Trophoblast cell (in vitro differentiated cells and primary cell): ENCODE measurements around the gene MUSK.
"Not testable (repeated sequence)": the region's sequence is repeated elsewhere in the genome, so short reads cannot be mapped to it uniquely, and the experiment has no call there.

Experiments used
- DNase-seq, 2 donors: peaks; one replicate each; pipeline ENCODE4 v3.0.0-alpha.2; 2016
- H2AFZ ChIP-seq: 2 replicates; pipeline ENCODE4 v1.6.1; 2013; ENCODE audit warnings: low read length, moderate library complexity, mild to moderate bottlenecking; ENCODE audit not compliant: insufficient read depth, poor library complexity
- H2AK5ac ChIP-seq: 2 replicates; pipeline ENCODE4 v1.6.1; 2013; ENCODE audit warnings: mild to moderate bottlenecking, low read length
- H2BK120ac ChIP-seq: 2 replicates; pipeline ENCODE4 v1.6.1; 2013; ENCODE audit warnings: low read length, mild to moderate bottlenecking, moderate library complexity; ENCODE audit not compliant: insufficient read depth, poor library complexity
- H2BK12ac ChIP-seq: 2 replicates; pipeline ENCODE4 v1.6.1; 2013; ENCODE audit warnings: mild to moderate bottlenecking, low read length, moderate library complexity
- H2BK5ac ChIP-seq: 2 replicates; pipeline ENCODE4 v1.6.1; 2013; ENCODE audit warnings: low read length, low read depth, moderate library complexity, mild to moderate bottlenecking; ENCODE audit not compliant: poor library complexity
- H3K14ac ChIP-seq: 2 replicates; pipeline ENCODE4 v1.6.1; 2013; ENCODE audit warnings: mild to moderate bottlenecking, low read length
- H3K18ac ChIP-seq: 2 replicates; pipeline ENCODE4 v1.6.1; 2013; ENCODE audit warnings: mild to moderate bottlenecking, low read length
- H3K23ac ChIP-seq: 2 replicates; pipeline ENCODE4 v1.6.1; 2013; ENCODE audit warnings: low read length
- H3K27ac ChIP-seq: 2 replicates; pipeline ENCODE4 v1.5.1; 2013; ENCODE audit warnings: low read depth, mild to moderate bottlenecking, inconsistent platforms, low read length, moderate library complexity
- H3K27me3 ChIP-seq: 2 replicates; pipeline ENCODE4 v1.6.1; 2013; ENCODE audit warnings: inconsistent platforms, mild to moderate bottlenecking, low read length, moderate library complexity; ENCODE audit not compliant: insufficient read depth
- H3K36me3 ChIP-seq, 2 experiments: 1 replicate in 1 of 2; 2 replicates in 1 of 2; pipeline ENCODE4 v1.6.1; 2013; ENCODE audit warnings: low read length in 2 of 2, mild to moderate bottlenecking in 2 of 2, moderate library complexity in 1 of 2; ENCODE audit not compliant: insufficient read depth in 2 of 2, control insufficient read depth in 1 of 2
- H3K4ac ChIP-seq: 2 replicates; pipeline ENCODE4 v1.6.1; 2013; ENCODE audit warnings: low read depth, mild to moderate bottlenecking, low read length, moderate library complexity
- H3K4me1 ChIP-seq, 2 experiments: 1 replicate in 1 of 2; 2 replicates in 1 of 2; pipeline ENCODE4 v1.6.1; 2013; ENCODE audit warnings: low read length in 2 of 2, mild to moderate bottlenecking in 2 of 2, moderate library complexity in 1 of 2; ENCODE audit not compliant: insufficient read depth in 2 of 2, control insufficient read depth in 1 of 2
- H3K4me2 ChIP-seq: 2 replicates; pipeline ENCODE4 v1.6.1; 2013; ENCODE audit warnings: inconsistent platforms, mild to moderate bottlenecking, low read length, moderate library complexity
- H3K4me3 ChIP-seq: 2 replicates; pipeline ENCODE4 v1.5.1; 2013; ENCODE audit warnings: mild to moderate bottlenecking, low read depth, low read length, inconsistent platforms
- H3K79me1 ChIP-seq: one replicate; pipeline ENCODE4 v1.6.1; 2013; ENCODE audit warnings: low read length
- H3K79me2 ChIP-seq: 2 replicates; pipeline ENCODE4 v1.6.1; 2013; ENCODE audit warnings: low read length, mild to moderate bottlenecking; ENCODE audit not compliant: control insufficient read depth, insufficient read depth, poor library complexity
- H3K9ac ChIP-seq: 2 replicates; pipeline ENCODE4 v1.6.1; 2013; ENCODE audit warnings: mild to moderate bottlenecking, low read length
- H3K9me3 ChIP-seq: 2 replicates; pipeline ENCODE4 v1.6.1; 2013; ENCODE audit warnings: low read depth, mild to moderate bottlenecking, control low read depth, inconsistent platforms, low read length; ENCODE audit not compliant: insufficient read depth
- H4K12ac ChIP-seq: 2 replicates; pipeline ENCODE4 v1.6.1; 2013; ENCODE audit warnings: low read depth, mild to moderate bottlenecking, low read length, moderate library complexity
- H4K8ac ChIP-seq: 2 replicates; pipeline ENCODE4 v1.6.1; 2013; ENCODE audit warnings: low read depth, mild to moderate bottlenecking, low read length, moderate library complexity
- H4K91ac ChIP-seq: one replicate; pipeline ENCODE4 v1.6.1; 2013; ENCODE audit warnings: low read depth, mild to moderate bottlenecking, low read length, moderate library complexity
- WGBS: extraction: QIAGEN DNeasy Blood & Tissue Kit; methylation state at CpG from one replicate; pipeline ENCODE4 v1.1.7; 2013; ENCODE audit warnings: missing lambda C conversion rate; ENCODE audit not compliant: insufficient read length, insufficient coverage; ENCODE audit errors: extremely low coverage; 5-methylcytosine and 5-hydroxymethylcytosine counted together

MUSK gene

GRCh38 chr9:110815361-110815760 is 146.8 kb downstream of the MUSK start:
- no peak overlapping the region for H3K4me2 ChIP-seq
- H4K8ac ChIP-seq = no peak overlapping the region
- no peak overlapping the region for H3K18ac ChIP-seq
- H2BK12ac ChIP-seq = no peak overlapping the region
- peaks cover 0 to 2% of the 10 kb centered on the region in 2 experiments for H3K4me1 ChIP-seq
- H2AFZ ChIP-seq = no peak overlapping the region
- no peaks in the 10 kb centered on the region for H3K79me1 ChIP-seq
- H3K4ac ChIP-seq = no peak overlapping the region
- no peak overlapping the region for H3K27ac ChIP-seq
- no peaks in the 10 kb centered on the region for H3K9me3 ChIP-seq
- no peak overlapping the region for H3K4me3 ChIP-seq
- H4K12ac ChIP-seq = no peak overlapping the region
- no peak overlapping the region for H2BK120ac ChIP-seq
- H4K91ac ChIP-seq = no peak overlapping the region
- no peak overlapping the region for H3K9ac ChIP-seq
- H3K36me3 ChIP-seq = no peaks in the 10 kb centered on the region
- WGBS = no CpG with 5 or more reads among the region's 1 CpG
- no peak overlapping the region for H2BK5ac ChIP-seq
- no peak overlapping the region for H3K14ac ChIP-seq
- H3K79me2 ChIP-seq = no peaks in the 10 kb centered on the region
- no peak overlapping the region for H3K23ac ChIP-seq
- no peak overlapping the region for H2AK5ac ChIP-seq
- H3K27me3 ChIP-seq = no peaks in the 10 kb centered on the region
- DNase-seq = no peak

- no peak overlapping the region for H2BK120ac ChIP-seq
- H4K8ac ChIP-seq = no peak overlapping the region
- H3K4me1 ChIP-seq = no peaks in the 10 kb centered on the region
- no peak overlapping the region for H3K23ac ChIP-seq
- no peak overlapping the region for H3K4me2 ChIP-seq
- H3K79me1 ChIP-seq = peaks cover 2% of the 10 kb centered on the region
- H3K36me3 ChIP-seq = no peaks in the 10 kb centered on the region
- no peak overlapping the region for H3K27ac ChIP-seq
- no CpG with 5 or more reads among the region's 1 CpG for WGBS
- H4K91ac ChIP-seq = no peak overlapping the region
- H3K4ac ChIP-seq = no peak overlapping the region
- H2BK12ac ChIP-seq = no peak overlapping the region
- H3K9me3 ChIP-seq = no peaks in the 10 kb centered on the region
- no peak overlapping the region for H4K12ac ChIP-seq
- H2AK5ac ChIP-seq = no peak overlapping the region
- DNase-seq = no peak
- H3K18ac ChIP-seq = no peak overlapping the region
- H3K79me2 ChIP-seq = no peaks in the 10 kb centered on the region
- no peak overlapping the region for H3K9ac ChIP-seq
- no peak overlapping the region for H3K14ac ChIP-seq
- no peak overlapping the region for H2BK5ac ChIP-seq
- H3K4me3 ChIP-seq = no peak overlapping the region
- no peak overlapping the region for H2AFZ ChIP-seq
- H3K27me3 ChIP-seq = no peaks in the 10 kb centered on the region
These were observed 151.8 kb downstream of the MUSK start for GRCh38 chr9:110820381-110820780.

GRCh38 chr9:110821064-110821463 is 152.5 kb downstream of the MUSK start:
- WGBS = no CpG with 5 or more reads among the region's 1 CpG
- H3K27ac ChIP-seq = no peak overlapping the region
- no peak overlapping the region for H3K4ac ChIP-seq
- no peak overlapping the region for H2AK5ac ChIP-seq
- no peaks in the 10 kb centered on the region for H3K9me3 ChIP-seq
- H3K4me1 ChIP-seq = no peaks in the 10 kb centered on the region
- no peak overlapping the region for H2AFZ ChIP-seq
- DNase-seq = no peak
- no peaks in the 10 kb centered on the region for H3K36me3 ChIP-seq
- no peak overlapping the region for H4K8ac ChIP-seq
- H3K4me2 ChIP-seq = no peak overlapping the region
- no peak overlapping the region for H4K12ac ChIP-seq
- H2BK12ac ChIP-seq = no peak overlapping the region
- H4K91ac ChIP-seq = no peak overlapping the region
- H3K27me3 ChIP-seq = no peaks in the 10 kb centered on the region
- H2BK5ac ChIP-seq = no peak overlapping the region
- peaks cover 2% of the 10 kb centered on the region for H3K79me1 ChIP-seq
- H3K14ac ChIP-seq = no peak overlapping the region
- no peak overlapping the region for H2BK120ac ChIP-seq
- no peak overlapping the region for H3K4me3 ChIP-seq
- H3K9ac ChIP-seq = no peak overlapping the region
- H3K23ac ChIP-seq = no peak overlapping the region
- no peaks in the 10 kb centered on the region for H3K79me2 ChIP-seq
- no peak overlapping the region for H3K18ac ChIP-seq

- not testable (repeated sequence) for H3K23ac ChIP-seq, H3K14ac ChIP-seq, H4K8ac ChIP-seq, H2BK12ac ChIP-seq, H2AFZ ChIP-seq, H3K79me1 ChIP-seq, H2BK120ac ChIP-seq, H3K9me3 ChIP-seq, H3K4me1 ChIP-seq, H3K27me3 ChIP-seq, H3K27ac ChIP-seq, H3K4ac ChIP-seq, H2AK5ac ChIP-seq, H4K91ac ChIP-seq, H3K4me3 ChIP-seq, H2BK5ac ChIP-seq, DNase-seq, H3K4me2 ChIP-seq, H3K36me3 ChIP-seq, H3K18ac ChIP-seq, H3K79me2 ChIP-seq, H3K9ac ChIP-seq, H4K12ac ChIP-seq
These were observed 156.5 kb downstream of the MUSK start for GRCh38 chr9:110825129-110825528.
